DND-41 (cell line): ENCODE data around the gene SYT5.
"Not testable (repeated sequence)": the region's sequence is repeated elsewhere in the genome, so short reads cannot be mapped to it uniquely, and the experiment has no call there.

ENCODE experiments used
- EZH2 ChIP-seq: IDR thresholded peaks from 3 replicates; pipeline ENCODE4 v1.6.1; 2012; ENCODE audit warnings: borderline replicate concordance, low read depth, mild to moderate bottlenecking, moderate library complexity, low read length, inconsistent platforms; ENCODE audit not compliant: severe bottlenecking
- TF ChIP-seq, protein P1 (sequence below): IDR thresholded peaks from 2 replicates; pipeline ENCODE4 v1.5.1; 2012; ENCODE audit warnings: borderline replicate concordance, low read length, moderate library complexity, mild to moderate bottlenecking; ENCODE audit not compliant: poor library complexity, severe bottlenecking; ENCODE audit errors: extremely low read depth

DNA sequence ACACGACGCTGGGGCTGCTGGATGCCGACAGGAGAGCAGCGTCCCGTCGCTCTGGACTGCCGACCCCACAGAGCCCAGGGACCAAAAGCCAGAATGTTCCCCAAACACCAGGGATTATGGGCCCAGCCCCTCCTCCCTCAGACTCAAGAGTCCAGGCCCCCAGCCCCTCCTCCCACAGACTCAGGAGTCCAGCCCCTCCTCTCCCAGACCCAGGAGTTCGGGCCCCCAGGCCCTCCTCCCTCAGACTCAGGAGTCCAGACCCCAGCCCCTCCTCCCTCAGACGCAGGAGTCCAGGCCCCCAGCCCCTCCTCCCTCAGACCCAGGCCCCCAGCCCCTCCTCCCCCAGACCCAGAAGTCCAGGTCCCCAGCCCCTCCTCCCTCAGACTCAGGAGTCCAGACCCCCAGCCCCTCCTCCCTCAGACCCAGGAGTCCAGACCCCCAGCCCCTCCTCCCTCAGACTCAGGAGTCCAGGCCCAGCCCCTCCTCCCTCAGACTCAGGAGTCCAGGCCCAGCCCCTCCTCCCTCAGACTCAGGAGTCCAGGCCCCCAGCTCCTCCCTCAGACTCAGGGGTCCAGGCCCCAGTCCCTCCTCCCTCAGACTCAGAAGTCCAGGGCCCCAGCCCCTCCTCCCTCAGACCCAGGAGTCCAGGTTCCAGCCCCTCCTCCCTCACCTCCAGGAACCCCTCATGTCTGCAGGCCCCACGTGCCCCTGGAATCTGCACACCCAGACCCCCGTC is 44.8 kb upstream of the SYT5 start:
- TF ChIP-seq, protein P1, sequence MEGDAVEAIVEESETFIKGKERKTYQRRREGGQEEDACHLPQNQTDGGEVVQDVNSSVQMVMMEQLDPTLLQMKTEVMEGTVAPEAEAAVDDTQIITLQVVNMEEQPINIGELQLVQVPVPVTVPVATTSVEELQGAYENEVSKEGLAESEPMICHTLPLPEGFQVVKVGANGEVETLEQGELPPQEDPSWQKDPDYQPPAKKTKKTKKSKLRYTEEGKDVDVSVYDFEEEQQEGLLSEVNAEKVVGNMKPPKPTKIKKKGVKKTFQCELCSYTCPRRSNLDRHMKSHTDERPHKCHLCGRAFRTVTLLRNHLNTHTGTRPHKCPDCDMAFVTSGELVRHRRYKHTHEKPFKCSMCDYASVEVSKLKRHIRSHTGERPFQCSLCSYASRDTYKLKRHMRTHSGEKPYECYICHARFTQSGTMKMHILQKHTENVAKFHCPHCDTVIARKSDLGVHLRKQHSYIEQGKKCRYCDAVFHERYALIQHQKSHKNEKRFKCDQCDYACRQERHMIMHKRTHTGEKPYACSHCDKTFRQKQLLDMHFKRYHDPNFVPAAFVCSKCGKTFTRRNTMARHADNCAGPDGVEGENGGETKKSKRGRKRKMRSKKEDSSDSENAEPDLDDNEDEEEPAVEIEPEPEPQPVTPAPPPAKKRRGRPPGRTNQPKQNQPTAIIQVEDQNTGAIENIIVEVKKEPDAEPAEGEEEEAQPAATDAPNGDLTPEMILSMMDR, result not testable (repeated sequence)
- not testable (repeated sequence) for TF ChIP-seq EZH2
